RCC 7860 (cell line): Measurements from ENCODE around the gene LGMN.

ENCODE experiments used
- DNase-seq: peaks from one replicate; pipeline ENCODE4 v3.0.0-alpha.2; 2015; ENCODE audit warnings: low spot score
- FAIRE-seq: peaks from 2 replicates; lab custom pipeline; 2012; peaks lifted over from hg19 to GRCh38; lab: Jason Lieb, UNC

LGMN gene

DNA sequence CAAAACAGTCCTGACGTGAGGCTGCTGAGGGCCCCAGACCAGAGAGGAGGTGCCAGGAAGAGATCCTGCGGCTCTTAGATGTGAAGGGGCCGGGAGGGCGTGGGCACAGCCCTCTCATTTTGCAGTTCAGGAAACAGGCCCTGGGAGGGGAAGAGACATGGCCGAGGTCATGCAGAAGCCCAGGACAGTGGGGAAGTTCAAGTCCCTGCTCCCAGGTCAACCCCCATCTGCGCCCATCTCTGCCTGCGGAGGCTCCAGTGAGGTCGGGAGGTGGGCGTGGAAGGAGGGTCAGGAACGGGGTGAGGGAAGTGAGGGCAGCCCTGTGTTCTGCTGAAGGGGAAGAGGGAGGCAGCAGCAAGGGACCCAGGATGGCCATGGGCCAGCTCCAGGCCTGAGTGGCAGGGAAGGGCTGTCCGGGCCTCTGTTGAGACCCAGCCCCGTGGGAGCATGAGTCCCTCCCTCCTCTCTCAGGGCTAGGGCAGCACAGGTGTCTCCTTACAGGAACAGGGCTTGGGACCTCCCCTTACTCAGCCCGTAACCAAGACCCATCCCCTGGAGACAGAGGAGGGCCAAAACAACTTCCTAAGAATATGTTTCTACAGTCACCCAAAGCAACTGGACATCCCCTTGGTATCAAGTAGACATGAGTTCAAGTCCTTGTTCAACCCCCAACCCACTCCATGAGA is 90.8 kb downstream of the LGMN start:
- no peak for FAIRE-seq
- no peak for DNase-seq

DNA sequence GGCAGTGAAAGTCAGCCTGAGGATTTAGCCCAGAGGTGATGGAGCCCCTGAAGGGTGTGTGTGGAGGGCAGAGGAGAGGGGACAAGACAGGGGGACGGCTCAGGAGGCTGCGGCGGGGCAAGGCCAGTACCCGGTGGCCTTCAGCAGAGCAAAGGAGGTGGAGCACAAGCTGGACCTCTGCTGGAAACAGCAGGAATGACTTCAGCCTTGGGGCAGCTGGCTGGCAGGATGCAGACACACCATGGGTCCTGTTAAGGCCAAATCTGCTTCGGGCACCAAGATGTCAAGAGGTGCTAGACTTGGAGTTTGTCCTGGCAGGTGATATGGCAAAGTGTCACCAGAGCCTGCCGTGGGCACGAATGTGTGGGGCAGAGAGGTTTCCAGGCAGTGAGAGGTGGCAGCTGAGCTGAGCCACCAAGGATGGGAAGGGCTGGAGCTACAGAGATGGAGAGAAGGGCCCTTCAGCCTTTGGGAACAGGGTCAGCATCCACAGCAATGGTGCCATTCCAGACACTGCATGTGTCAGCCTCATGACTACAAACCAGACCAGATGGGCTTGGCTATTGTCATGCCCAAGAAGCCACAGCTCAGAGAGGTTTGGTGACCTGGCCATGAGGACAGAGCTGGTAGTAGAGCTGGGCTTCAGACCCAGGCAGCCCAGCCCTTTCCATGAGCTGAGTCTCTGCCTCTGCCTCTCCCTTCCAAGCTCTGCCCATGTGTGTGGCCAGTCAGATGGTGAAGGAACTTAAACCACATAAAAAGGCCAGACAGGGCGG is 91.9 kb downstream of the LGMN start:
- no peak for DNase-seq
- no peak for FAIRE-seq

DNA sequence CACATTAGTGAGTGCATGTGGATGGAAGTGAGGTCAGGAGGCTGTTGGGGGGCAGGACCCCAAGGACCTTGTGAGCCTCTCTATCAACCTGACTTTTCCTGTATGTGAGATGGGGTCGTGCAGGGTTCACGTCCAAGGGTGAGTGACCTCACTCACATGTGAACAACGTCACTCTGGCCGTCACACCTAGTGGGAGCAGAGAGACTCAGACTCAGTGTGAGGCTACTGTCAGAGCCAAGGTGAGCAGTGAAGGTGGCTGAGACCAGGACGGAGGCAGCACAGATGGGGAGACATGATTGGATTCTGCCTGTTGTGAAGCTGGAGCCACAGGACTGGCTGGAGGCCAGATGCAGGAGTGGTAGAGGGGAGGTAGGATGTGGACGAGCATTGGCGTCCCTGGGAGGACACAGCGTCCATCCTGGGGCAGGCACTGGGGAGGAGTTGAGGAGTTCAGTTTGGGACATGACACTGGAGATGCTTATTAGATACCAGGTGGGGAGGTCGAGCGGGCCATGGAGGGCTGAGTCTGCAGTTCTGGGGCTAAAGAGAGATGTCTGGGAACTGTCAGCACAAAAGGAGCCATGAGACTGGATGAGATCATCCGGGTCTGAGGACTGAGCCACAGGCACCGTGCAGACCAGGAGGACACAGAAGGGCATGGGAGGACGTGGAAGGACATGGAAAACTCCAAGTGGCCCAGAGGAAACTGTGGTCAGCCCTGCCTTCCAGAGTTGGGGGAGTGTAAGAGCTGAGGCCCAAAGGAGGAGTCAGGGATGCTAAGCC is 92.8 kb downstream of the LGMN start:
- FAIRE-seq: no peak
- no peak for DNase-seq

DNA sequence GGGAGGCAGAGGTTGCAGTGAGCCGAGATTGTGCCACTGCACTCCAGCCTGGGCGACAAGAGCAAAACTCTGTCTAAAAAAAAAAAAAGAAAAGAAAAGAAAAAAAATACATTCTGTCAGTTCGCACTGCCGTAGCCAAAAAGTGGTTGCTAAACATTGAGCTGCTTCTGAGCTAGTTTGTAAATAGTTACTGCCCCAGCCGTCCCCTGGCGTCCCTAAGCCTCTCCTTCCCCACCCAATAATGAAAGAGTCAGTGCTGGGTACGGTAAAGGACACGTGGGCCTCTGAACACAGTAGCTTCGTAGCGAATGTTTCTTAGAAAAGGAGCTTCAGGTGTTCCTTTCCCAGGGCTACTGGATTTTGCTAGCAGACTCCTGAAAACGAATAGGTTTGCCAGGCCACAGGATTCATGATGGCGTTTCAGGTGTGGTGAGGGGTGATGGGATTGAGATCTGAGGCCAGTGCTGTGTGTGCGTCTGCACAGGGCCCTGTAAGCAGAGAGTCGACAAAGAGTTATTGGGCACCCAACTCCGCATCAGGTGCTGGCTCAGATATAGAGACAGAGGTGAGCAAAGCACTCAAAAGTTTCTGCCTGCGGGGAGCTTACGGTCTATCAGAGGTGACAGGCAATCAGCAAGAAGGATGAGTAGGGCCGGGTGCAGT is 94.1 kb downstream of the LGMN start:
- no peak for FAIRE-seq

More for the DNA sequence above, 94.1 kb downstream of the LGMN start:
- no peak for DNase-seq
